Prostate gland (tissue), 2 donors: ENCODE data around the gene PIH1D1.

ENCODE experiments used
- POLR2A ChIP-seq: fragments of 450-650 bp; IDR thresholded peaks from one replicate; pipeline ENCODE4 v1.6.1; 2016; ENCODE audit warnings: antibody characterized with exemption, mild to moderate bottlenecking
- TF ChIP-seq, protein P1 (sequence below), 4 experiments: fragments of 200-600 bp in 2 of 4; fragments of 450-650 bp in 2 of 4; sonication (generic) in 2 of 4; IDR thresholded peaks; 1 replicate in 3 of 4; 2 replicates in 1 of 4; pipeline ENCODE4 v1.5.1; 2016 to 2019; ENCODE audit warnings: antibody characterized with exemption in 4 of 4, mild to moderate bottlenecking in 2 of 4, moderate library complexity in 2 of 4

DNA sequence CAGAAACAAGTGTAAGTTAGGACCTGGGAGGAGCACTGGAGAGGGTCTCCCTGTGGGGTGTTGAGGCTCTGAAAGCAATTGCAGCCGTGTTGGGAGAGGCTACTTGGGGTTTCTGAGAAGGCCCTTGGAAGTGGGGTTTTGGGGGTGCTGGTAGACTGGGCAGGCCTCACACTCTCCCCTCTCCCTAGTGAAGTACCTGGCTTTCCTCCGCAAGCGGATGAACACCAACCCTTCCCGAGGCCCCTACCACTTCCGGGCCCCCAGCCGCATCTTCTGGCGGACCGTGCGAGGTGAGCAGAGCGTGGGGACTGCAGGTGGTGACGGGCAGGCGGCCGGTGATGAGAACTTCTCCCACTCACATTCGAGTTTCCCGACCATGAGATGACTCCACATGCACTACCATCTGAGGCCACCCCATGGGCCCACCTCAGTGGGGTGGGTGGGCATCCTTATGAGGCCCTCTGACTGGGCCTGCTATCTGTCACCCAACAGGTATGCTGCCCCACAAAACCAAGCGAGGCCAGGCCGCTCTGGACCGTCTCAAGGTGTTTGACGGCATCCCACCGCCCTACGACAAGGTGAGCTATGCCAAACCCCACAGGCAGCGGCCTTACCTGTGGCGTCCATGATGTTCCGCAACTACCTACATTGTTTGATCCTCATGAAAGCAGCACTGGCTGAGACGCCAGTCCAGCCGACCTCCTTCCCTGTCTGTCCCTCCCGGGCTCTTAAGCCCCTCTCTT, 38.8 kb upstream of the PIH1D1 start:
- no peak for TF ChIP-seq POLR2A
- TF ChIP-seq, protein P1, sequence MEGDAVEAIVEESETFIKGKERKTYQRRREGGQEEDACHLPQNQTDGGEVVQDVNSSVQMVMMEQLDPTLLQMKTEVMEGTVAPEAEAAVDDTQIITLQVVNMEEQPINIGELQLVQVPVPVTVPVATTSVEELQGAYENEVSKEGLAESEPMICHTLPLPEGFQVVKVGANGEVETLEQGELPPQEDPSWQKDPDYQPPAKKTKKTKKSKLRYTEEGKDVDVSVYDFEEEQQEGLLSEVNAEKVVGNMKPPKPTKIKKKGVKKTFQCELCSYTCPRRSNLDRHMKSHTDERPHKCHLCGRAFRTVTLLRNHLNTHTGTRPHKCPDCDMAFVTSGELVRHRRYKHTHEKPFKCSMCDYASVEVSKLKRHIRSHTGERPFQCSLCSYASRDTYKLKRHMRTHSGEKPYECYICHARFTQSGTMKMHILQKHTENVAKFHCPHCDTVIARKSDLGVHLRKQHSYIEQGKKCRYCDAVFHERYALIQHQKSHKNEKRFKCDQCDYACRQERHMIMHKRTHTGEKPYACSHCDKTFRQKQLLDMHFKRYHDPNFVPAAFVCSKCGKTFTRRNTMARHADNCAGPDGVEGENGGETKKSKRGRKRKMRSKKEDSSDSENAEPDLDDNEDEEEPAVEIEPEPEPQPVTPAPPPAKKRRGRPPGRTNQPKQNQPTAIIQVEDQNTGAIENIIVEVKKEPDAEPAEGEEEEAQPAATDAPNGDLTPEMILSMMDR (IDR thresholded peaks at IDR 0.05) = no peak
